ENCODE data around the gene ANKRD44.

- TF ChIP-seq ATOH8 (CRISPR knock-in tag; IDR thresholded peaks at IDR 0.05; ENCODE audit: low read depth) (no peak), POLR2A (IDR thresholded peaks at IDR 0.05; ENCODE audit: low read length) (no peak), CTCF (IDR thresholded peaks at IDR 0.05) (no peak), RFX5 (IDR thresholded peaks at IDR 0.05) (no peak)
Measured at GRCh38 chr2:197232010-197232409, 78.6 kb downstream of the ANKRD44 start.

Measured in A549 (cell line).